B cell (primary cell): Measurements from ENCODE around the gene UTP11. TPM values are rescaled to one million over a fixed set of nuclear protein-coding genes. Genes with fewer than 3 reads are reported as not detected.

Experiments used
- ATAC-seq: fragments of 200-7000 bp; cut with Tn5 transposase; one replicate; pipeline ENCODE4 v1.10.0; 2021; ENCODE audit warnings: low read depth, mild to moderate bottlenecking, moderate number of reproducible peaks, moderate library complexity
- CTCF ChIA-PET: fragments of 350-600 bp; sonication (Branson Sonifier 250); formaldehyde crosslinking; loops from one replicate; lab custom pipeline; 2021; ENCODE audit warnings: antibody characterized with exemption, inconsistent platforms; lab: Charles Lee
- POLR2A ChIA-PET: fragments of 350-600 bp; sonication (Branson Sonifier 250); formaldehyde crosslinking; loops from one replicate; lab custom pipeline; 2021; ENCODE audit warnings: antibody characterized with exemption; lab: Charles Lee
- DNase-seq: peaks from one replicate; pipeline ENCODE4 v3.0.0; 2013
- H2AFZ ChIP-seq: 2 replicates; pipeline ENCODE4 v1.6.1; 2012; ENCODE audit warnings: mild to moderate bottlenecking, low read depth, low read length; ENCODE audit not compliant: insufficient read depth, poor library complexity, severe bottlenecking
- H3K27ac ChIP-seq, 2 donors: 1 replicate in 1 of 2; 2 replicates in 1 of 2; pipeline ENCODE4 v1.5.1; 2012 to 2013; ENCODE audit warnings: low read length in 2 of 2, mild to moderate bottlenecking in 2 of 2, moderate library complexity in 1 of 2
- H3K27me3 ChIP-seq, 4 experiments: fragments of 200-600 bp in 1 of 4; sonication (generic) in 1 of 4; replicated peaks in 1 of 4; 1 replicate in 2 of 4; 2 replicates in 2 of 4; pipeline versions ENCODE4 v1.6.1 to v1.7.0; 2013 to 2016; ENCODE audit warnings: low read length in 3 of 4, mild to moderate bottlenecking in 2 of 4, mixed read lengths in 1 of 4, moderate library complexity in 1 of 4; ENCODE audit not compliant: insufficient read depth in 4 of 4, control insufficient read depth in 3 of 4; ENCODE audit errors: control extremely low read depth in 1 of 4
- H3K36me3 ChIP-seq, 2 experiments: replicated peaks in 1 of 2; 1 replicate in 1 of 2; 2 replicates in 1 of 2; pipeline versions ENCODE4 v1.6.1 to v1.7.1; 2013; ENCODE audit warnings: low read length in 1 of 2; ENCODE audit not compliant: insufficient read depth in 2 of 2, control insufficient read depth in 1 of 2; ENCODE audit errors: control extremely low read depth in 1 of 2, extremely low read depth in 1 of 2
- H3K4me1 ChIP-seq, 2 donors: fragments of 200-600 bp in 1 of 2; sonication (generic) in 1 of 2; 1 replicate in 1 of 2; 2 replicates in 1 of 2; pipeline versions ENCODE4 v1.5.1 to v1.6.1; 2013 to 2017; ENCODE audit warnings: low read length in 2 of 2; ENCODE audit not compliant: control insufficient read depth in 2 of 2, insufficient read depth in 2 of 2
- H3K4me2 ChIP-seq: replicated peaks from 2 replicates; pipeline ENCODE3; 2012; ENCODE audit warnings: mild to moderate bottlenecking, low read depth, low read length; ENCODE audit not compliant: poor library complexity, severe bottlenecking
- H3K4me3 ChIP-seq, 5 experiments: fragments of 200-600 bp in 1 of 5; sonication (generic) in 1 of 5; 1 replicate in 3 of 5; 2 replicates in 2 of 5; pipeline versions ENCODE4 v1.5.1 to v1.7.0; 2011 to 2016; ENCODE audit warnings: low read length in 4 of 5, mild to moderate bottlenecking in 4 of 5, low read depth in 2 of 5, control low read depth in 1 of 5, moderate library complexity in 1 of 5; ENCODE audit not compliant: insufficient read depth in 1 of 5; ENCODE audit errors: control extremely low read depth in 1 of 5, extremely low read depth in 1 of 5
- H3K79me2 ChIP-seq: fragments of 200-600 bp; sonication (generic); one replicate; pipeline ENCODE4 v1.6.0; 2016; ENCODE audit warnings: low read length; ENCODE audit not compliant: control insufficient read depth, insufficient read depth
- H3K9ac ChIP-seq: fragments of 200-600 bp; sonication (generic); 2 replicates; pipeline ENCODE4 v1.6.1; 2017; ENCODE audit warnings: mild to moderate bottlenecking, low read length, moderate library complexity
- H3K9me3 ChIP-seq, 3 donors: one replicate each; pipeline versions ENCODE4 v1.6.1 to v1.7.1; 2013; ENCODE audit warnings: low read length in 2 of 3; ENCODE audit not compliant: control insufficient read depth in 2 of 3, insufficient read depth in 1 of 3; ENCODE audit errors: control extremely low read depth in 1 of 3
- H4K20me1 ChIP-seq: 2 replicates; pipeline ENCODE4 v1.6.0; 2012; ENCODE audit warnings: mild to moderate bottlenecking, low read length; ENCODE audit not compliant: insufficient read depth, control insufficient read depth, poor library complexity, severe bottlenecking
- H3K27ac Mint-ChIP-seq: one replicate; pipeline ENCODE4 v1.8.0; 2021; ENCODE audit warnings: mixed read lengths
- H3K27me3 Mint-ChIP-seq: one replicate; pipeline ENCODE4 v1.8.0; 2021; ENCODE audit warnings: mixed read lengths
- H3K4me1 Mint-ChIP-seq: one replicate; pipeline ENCODE4 v1.8.0; 2021; ENCODE audit warnings: mixed read lengths
- H3K4me3 Mint-ChIP-seq: one replicate; pipeline ENCODE4 v1.8.0; 2021; ENCODE audit warnings: mixed read lengths
- H3K9me3 Mint-ChIP-seq: one replicate; pipeline ENCODE4 v1.8.0; 2022; ENCODE audit warnings: mixed read lengths; ENCODE audit not compliant: insufficient read depth
- EZH2 ChIP-seq: IDR thresholded peaks from 2 replicates; pipeline ENCODE4 v1.6.1; 2012; ENCODE audit warnings: borderline replicate concordance, low read depth, mild to moderate bottlenecking, moderate library complexity, low read length; ENCODE audit not compliant: insufficient read depth, poor library complexity, severe bottlenecking
- WGBS: methylation state at CpG from one replicate; pipeline ENCODE4 v1.1.5; 2013; ENCODE audit warnings: missing lambda C conversion rate; ENCODE audit not compliant: insufficient coverage; 5-methylcytosine and 5-hydroxymethylcytosine counted together
- intact Hi-C: fragments of 100-400 bp; cut with micrococcal nuclease; formaldehyde crosslinking; loops from one replicate; pipeline ENCODE4 v1.10.0; 2022
- polyA plus RNA-seq: library from polyadenylated mRNA; depleted of rRNA; stranded (reverse); fragments of >200 nt; gene quantifications from 2 replicates; pipeline ENCODE4 v1.2.3, GENCODE V29; 2012
- total RNA-seq, 2 donors: library from RNA; stranded (reverse); fragments of 120-200 nt in 1 of 2; gene quantifications; 1 replicate in 1 of 2; 2 replicates in 1 of 2; pipeline versions ENCODE4 v1.2.3 to v1.2.4, GENCODE V29; 2013 to 2022
- TF ChIP-seq, protein P1 (sequence below): fragments of 200-600 bp; IDR thresholded peaks from one replicate; pipeline ENCODE4 v1.8.0; 2022; ENCODE audit warnings: antibody characterized with exemption, mild to moderate bottlenecking

Gene UTP11
- total and polyA plus RNA-seq, 2 donors (not counting 1 experiment from before 2014, with no cell fraction given): 6.0 to 16.8 TPM

DNA sequence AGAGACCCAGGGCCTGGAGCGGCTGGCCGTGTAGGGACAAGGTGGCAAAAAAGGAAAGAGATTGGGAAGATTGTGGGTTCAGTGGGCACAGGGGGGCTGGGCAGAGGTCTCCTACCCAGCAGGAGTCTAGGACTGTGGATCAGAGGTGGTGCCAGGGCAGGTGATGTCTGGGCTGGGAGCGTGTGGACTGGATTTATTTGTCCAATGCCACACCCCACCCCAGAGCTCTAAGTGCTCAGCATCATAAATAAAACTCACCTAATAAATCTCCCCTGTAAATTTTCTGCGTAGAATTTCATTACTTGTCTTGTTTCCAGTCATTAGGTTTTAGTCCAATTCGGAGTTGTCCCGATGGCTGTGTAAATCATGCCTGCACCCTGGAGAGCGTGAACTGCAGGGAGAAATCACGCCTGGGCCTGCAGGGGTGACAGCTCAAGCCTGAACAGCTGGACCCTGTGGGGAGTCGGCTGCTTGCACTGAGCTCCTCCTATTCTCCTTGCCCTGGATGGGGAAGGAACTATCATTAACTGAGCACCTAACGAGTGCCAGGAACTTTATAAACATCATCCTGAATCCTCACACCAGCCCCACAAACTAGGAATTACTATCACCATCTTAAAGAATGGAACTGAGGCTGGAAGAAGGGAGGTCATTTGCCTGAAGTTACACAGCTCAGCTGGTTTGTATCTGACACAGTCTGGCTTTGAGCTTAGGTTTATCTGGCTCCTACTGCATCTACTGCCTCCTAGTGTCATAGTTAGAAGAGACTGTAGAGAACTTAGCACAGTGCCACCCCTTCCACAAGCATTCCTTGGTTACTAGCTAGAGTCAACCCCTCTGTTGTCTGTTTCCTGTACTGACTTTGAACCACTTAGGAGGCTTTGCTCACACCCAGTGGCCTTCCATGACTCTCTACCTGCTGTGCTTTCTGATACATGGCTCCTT lies 59.0 kb downstream of the UTP11 start:
- intact Hi-C loops: no loop called here

More for the DNA sequence above, 59.0 kb downstream of the UTP11 start:
- Mint-ChIP-seq H3K27me3 (peaks cover 18% of the 10 kb centered on the region), H3K4me3 (no peak overlapping the region), H3K4me1 (peaks cover 9% of the 10 kb centered on the region), H3K9me3 (no peaks in the 10 kb centered on the region), H3K27ac (no peak overlapping the region)
- TF ChIP-seq, protein P1, sequence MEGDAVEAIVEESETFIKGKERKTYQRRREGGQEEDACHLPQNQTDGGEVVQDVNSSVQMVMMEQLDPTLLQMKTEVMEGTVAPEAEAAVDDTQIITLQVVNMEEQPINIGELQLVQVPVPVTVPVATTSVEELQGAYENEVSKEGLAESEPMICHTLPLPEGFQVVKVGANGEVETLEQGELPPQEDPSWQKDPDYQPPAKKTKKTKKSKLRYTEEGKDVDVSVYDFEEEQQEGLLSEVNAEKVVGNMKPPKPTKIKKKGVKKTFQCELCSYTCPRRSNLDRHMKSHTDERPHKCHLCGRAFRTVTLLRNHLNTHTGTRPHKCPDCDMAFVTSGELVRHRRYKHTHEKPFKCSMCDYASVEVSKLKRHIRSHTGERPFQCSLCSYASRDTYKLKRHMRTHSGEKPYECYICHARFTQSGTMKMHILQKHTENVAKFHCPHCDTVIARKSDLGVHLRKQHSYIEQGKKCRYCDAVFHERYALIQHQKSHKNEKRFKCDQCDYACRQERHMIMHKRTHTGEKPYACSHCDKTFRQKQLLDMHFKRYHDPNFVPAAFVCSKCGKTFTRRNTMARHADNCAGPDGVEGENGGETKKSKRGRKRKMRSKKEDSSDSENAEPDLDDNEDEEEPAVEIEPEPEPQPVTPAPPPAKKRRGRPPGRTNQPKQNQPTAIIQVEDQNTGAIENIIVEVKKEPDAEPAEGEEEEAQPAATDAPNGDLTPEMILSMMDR: no peak
- no peak for TF ChIP-seq EZH2
- H3K4me3 ChIP-seq: no peak overlapping the region
- ATAC-seq: peak; percentile 45
- ChIA-PET CTCF (interaction anchor here (0.6 to 2.8 kb wide), 6 partner anchors 43 to 515 kb away, joined by 3 to 15 read pairs (median 4); partner anchors contain the start of genes MTF1 and SF3A3), POLR2A (no interaction called here)
- no peak for DNase-seq
- no peaks in the 10 kb centered on the region for H3K9me3 ChIP-seq
- H4K20me1 ChIP-seq: no peaks in the 10 kb centered on the region
- no peak overlapping the region for H2AFZ ChIP-seq
- no peak overlapping the region for H3K27ac ChIP-seq
- H3K4me2 ChIP-seq: no peak overlapping the region
- H3K4me1 ChIP-seq: peaks cover 0 to 6% of the 10 kb centered on the region in 2 donors
- H3K27me3 ChIP-seq: peaks cover 0 to 17% (median 0%) of the 10 kb centered on the region in 4 experiments
- no peaks in the 10 kb centered on the region for H3K79me2 ChIP-seq
- no peak overlapping the region for H3K9ac ChIP-seq
- 73% methylated on average over 6 of the region's 10 CpGs for WGBS
- no peaks in the 10 kb centered on the region for H3K36me3 ChIP-seq
